H1 (cell line): Measurements from ENCODE around the gene SLC39A9. TPM values are rescaled to one million over a fixed set of nuclear protein-coding genes. Genes with fewer than 3 reads are reported as not detected.

Experiments used
- CTCF ChIA-PET: fragments of 300-600 bp; sonication (Branson Sonifier 250); formaldehyde crosslinking; loops from one replicate; lab custom pipeline; 2021; ENCODE audit not compliant: partially characterized antibody; lab: Charles Lee
- POLR2A ChIA-PET: fragments of 300-600 bp; sonication (Branson Sonifier 250); formaldehyde crosslinking; loops from one replicate; lab custom pipeline; 2021; ENCODE audit warnings: inconsistent platforms; ENCODE audit not compliant: partially characterized antibody; lab: Charles Lee
- DNase-seq, 2 experiments: peaks; one replicate each; pipeline versions ENCODE4 v3.0.0 to v3.0.0-alpha.2; 2010 to 2022; ENCODE audit warnings: low spot score in 2 of 2, low read depth in 1 of 2, mixed read lengths in 1 of 2
- FAIRE-seq: peaks from 2 replicates; lab custom pipeline; 2011; peaks lifted over from hg19 to GRCh38; lab: Jason Lieb, UNC
- H2AFZ ChIP-seq: 2 replicates; pipeline ENCODE4 v1.8.1; 2012; ENCODE audit warnings: low read length, inconsistent platforms
- H2AK5ac ChIP-seq: 2 replicates; pipeline ENCODE4 v1.6.1; 2013; ENCODE audit warnings: low read depth, low read length
- H2BK120ac ChIP-seq: replicated peaks from 2 replicates; pipeline ENCODE3; 2013; ENCODE audit warnings: low read depth, low read length, inconsistent platforms
- H2BK12ac ChIP-seq: 2 replicates; pipeline ENCODE4 v1.6.1; 2013; ENCODE audit warnings: low read depth, low read length
- H2BK15ac ChIP-seq: 2 replicates; pipeline ENCODE4 v1.6.1; 2013; ENCODE audit warnings: low read length
- H2BK20ac ChIP-seq: 2 replicates; pipeline ENCODE4 v1.6.1; 2013; ENCODE audit warnings: low read length
- H2BK5ac ChIP-seq: 2 replicates; pipeline ENCODE4 v1.6.1; 2013; ENCODE audit warnings: low read depth, low read length
- H3K14ac ChIP-seq: 2 replicates; pipeline ENCODE4 v1.6.1; 2013; ENCODE audit warnings: inconsistent platforms; ENCODE audit not compliant: insufficient read length
- H3K18ac ChIP-seq: 2 replicates; pipeline ENCODE4 v1.6.1; 2013; ENCODE audit warnings: low read length; ENCODE audit errors: extremely low read depth
- H3K23ac ChIP-seq: 2 replicates; pipeline ENCODE4 v1.6.1; 2013; ENCODE audit warnings: inconsistent platforms; ENCODE audit not compliant: insufficient read length
- H3K23me2 ChIP-seq: 2 replicates; pipeline ENCODE4 v1.6.1; 2013; ENCODE audit warnings: low read depth, low read length
- H3K27ac ChIP-seq: 2 replicates; pipeline ENCODE4 v1.6.1; 2011; ENCODE audit warnings: low read depth, low read length, inconsistent platforms
- H3K27me3 ChIP-seq, 4 experiments: replicated peaks in 1 of 4; 1 replicate in 1 of 4; 2 replicates in 3 of 4; pipeline versions ENCODE4 v1.6.1 to v1.8.1; 2011 to 2013; ENCODE audit warnings: low read length in 3 of 4, mild to moderate bottlenecking in 3 of 4, inconsistent platforms in 2 of 4, mixed read lengths in 2 of 4, moderate library complexity in 1 of 4; ENCODE audit not compliant: control insufficient read depth in 3 of 4, insufficient read depth in 3 of 4; ENCODE audit errors: extremely low read depth in 1 of 4
- H3K36me3 ChIP-seq, 4 experiments: 2 replicates each; pipeline versions ENCODE4 v1.6.1 to v1.8.1; 2011 to 2013; ENCODE audit warnings: mild to moderate bottlenecking in 4 of 4, low read length in 3 of 4, moderate library complexity in 2 of 4, control low read depth in 1 of 4, inconsistent platforms in 1 of 4; ENCODE audit not compliant: insufficient read depth in 4 of 4, control insufficient read depth in 2 of 4
- H3K4ac ChIP-seq: replicated peaks from 2 replicates; pipeline ENCODE3; 2013; ENCODE audit warnings: low read length, low read depth, mixed read lengths, inconsistent platforms; ENCODE audit not compliant: insufficient read length
- H3K4me1 ChIP-seq, 4 experiments: replicated peaks in 1 of 4; 1 replicate in 1 of 4; 2 replicates in 3 of 4; pipeline versions ENCODE4 v1.6.1 to v1.8.1; 2011 to 2013; ENCODE audit warnings: low read length in 3 of 4, inconsistent platforms in 2 of 4, mixed read lengths in 1 of 4; ENCODE audit not compliant: insufficient read depth in 4 of 4, control insufficient read depth in 3 of 4
- H3K4me2 ChIP-seq, 2 experiments: 2 replicates each; pipeline versions ENCODE4 v1.6.1 to v1.8.1; 2011 to 2013; ENCODE audit warnings: low read depth in 2 of 2, low read length in 2 of 2, control low read depth in 1 of 2, inconsistent platforms in 1 of 2, mild to moderate bottlenecking in 1 of 2; ENCODE audit not compliant: insufficient read depth in 1 of 2
- H3K4me3 ChIP-seq, 4 experiments: fragments of 200-600, 300-600 bp in 1 of 4; sonication (generic), shearing (Covaris generic), sonication (Bioruptor Twin) in 1 of 4; 2 replicates each; pipeline versions ENCODE4 v1.5.1 to v1.8.1; 2011 to 2016; ENCODE audit warnings: low read length in 4 of 4, low read depth in 3 of 4, control low read depth in 2 of 4, inconsistent platforms in 2 of 4, mild to moderate bottlenecking in 2 of 4, mixed read lengths in 1 of 4, moderate library complexity in 1 of 4; ENCODE audit not compliant: insufficient read depth in 2 of 4; ENCODE audit errors: extremely low read depth in 1 of 4
- H3K56ac ChIP-seq: replicated peaks from 2 replicates; pipeline ENCODE3; 2013; ENCODE audit warnings: low read depth, mild to moderate bottlenecking, mixed read lengths, low read length, inconsistent platforms; ENCODE audit not compliant: insufficient read length
- H3K79me1 ChIP-seq: 2 replicates; pipeline ENCODE4 v1.6.1; 2013; ENCODE audit warnings: low read depth, low read length, control low read depth
- H3K79me2 ChIP-seq, 2 experiments: 2 replicates each; pipeline versions ENCODE4 v1.6.1 to v1.8.1; 2012 to 2013; ENCODE audit warnings: low read length in 2 of 2, mild to moderate bottlenecking in 2 of 2, inconsistent platforms in 1 of 2; ENCODE audit not compliant: insufficient read depth in 2 of 2, control insufficient read depth in 1 of 2
- H3K9ac ChIP-seq, 4 experiments: replicated peaks in 1 of 4; 1 replicate in 1 of 4; 2 replicates in 3 of 4; pipeline versions ENCODE4 v1.6.1 to v1.8.1; 2011 to 2013; ENCODE audit warnings: low read depth in 3 of 4, low read length in 3 of 4, control low read depth in 2 of 4, mild to moderate bottlenecking in 2 of 4, moderate library complexity in 2 of 4, inconsistent platforms in 1 of 4; ENCODE audit errors: extremely low read depth in 1 of 4
- H3K9me3 ChIP-seq, 2 experiments: 2 replicates each; pipeline versions ENCODE4 v1.6.1 to v1.8.1; 2012 to 2013; ENCODE audit warnings: mild to moderate bottlenecking in 2 of 2, moderate library complexity in 2 of 2, control low read depth in 1 of 2, inconsistent platforms in 1 of 2, low read depth in 1 of 2, low read length in 1 of 2, mixed read lengths in 1 of 2; ENCODE audit not compliant: insufficient read depth in 2 of 2
- H4K20me1 ChIP-seq, 2 experiments: replicated peaks in 1 of 2; 2 replicates each; pipeline versions ENCODE3 to v1.8.1; 2011 to 2013; ENCODE audit warnings: inconsistent platforms in 2 of 2, low read length in 2 of 2, mild to moderate bottlenecking in 1 of 2; ENCODE audit not compliant: insufficient read depth in 2 of 2, control insufficient read depth in 1 of 2
- H4K5ac ChIP-seq: 2 replicates; pipeline ENCODE4 v1.6.1; 2013; ENCODE audit warnings: low read length, low read depth, mixed read lengths, inconsistent platforms; ENCODE audit not compliant: insufficient read length
- H4K8ac ChIP-seq: 2 replicates; pipeline ENCODE4 v1.8.0; 2013; ENCODE audit warnings: mild to moderate bottlenecking, moderate library complexity, low read length, inconsistent platforms; ENCODE audit not compliant: insufficient read depth; ENCODE audit errors: extremely low read depth
- H4K91ac ChIP-seq: replicated peaks from 2 replicates; pipeline ENCODE3; 2013; ENCODE audit warnings: low read length, mixed read lengths, inconsistent platforms; ENCODE audit not compliant: insufficient read length
- CBX8 ChIP-seq: fragments of 300-800, 300-1000 bp; sonication (generic); IDR thresholded peaks from 2 replicates; pipeline ENCODE4 v1.7.1; 2016; ENCODE audit warnings: low read depth, low read length, borderline replicate concordance
- CEBPB ChIP-seq: IDR thresholded peaks from 2 replicates; pipeline ENCODE4 v1.6.1; 2012; ENCODE audit warnings: low read depth, low read length
- GTF2F1 ChIP-seq: IDR thresholded peaks from 2 replicates; pipeline ENCODE4 v1.6.1; 2012; ENCODE audit warnings: low read depth, low read length, improper control_type of control experiment, borderline replicate concordance
- PHF8 ChIP-seq: fragments of 200-600 bp; sonication (generic); conservative IDR thresholded peaks from 2 replicates; pipeline ENCODE4 v1.7.1; 2012; ENCODE audit warnings: low read depth, mild to moderate bottlenecking, inconsistent platforms, low read length, moderate library complexity
- RAD21 ChIP-seq, 2 experiments: IDR thresholded peaks in 1 of 2; conservative IDR thresholded peaks in 1 of 2; 2 replicates each; pipeline ENCODE4 v1.6.1; 2011; ENCODE audit warnings: low read depth in 2 of 2, low read length in 2 of 2, improper control_type of control experiment in 1 of 2, inconsistent platforms in 1 of 2, mild to moderate bottlenecking in 1 of 2, moderate library complexity in 1 of 2
- SAP30 ChIP-seq: fragments of 300-600 bp; sonication (generic); IDR thresholded peaks from 2 replicates; pipeline ENCODE4 v1.7.1; 2012; ENCODE audit warnings: low read length, moderate library complexity, mild to moderate bottlenecking, inconsistent platforms; ENCODE audit not compliant: insufficient read depth, insufficient replicate concordance
- TAF7 ChIP-seq: optimal IDR thresholded peaks from 2 replicates; pipeline ENCODE3; 2011; ENCODE audit warnings: low read depth, mild to moderate bottlenecking, inconsistent platforms, low read length, moderate library complexity, borderline replicate concordance
- TBP ChIP-seq: IDR thresholded peaks from 2 replicates; pipeline ENCODE4 v1.6.1; 2011; ENCODE audit warnings: low read depth, low read length, improper control_type of control experiment
- TEAD4 ChIP-seq: IDR thresholded peaks from 2 replicates; pipeline ENCODE4 v1.6.1; 2012; ENCODE audit warnings: low read depth, low read length, inconsistent platforms, mixed read lengths
- WGBS, 2 experiments: shearing (Covaris generic) in 1 of 2; methylation state at CpG; one replicate each; pipeline versions ENCODE4 v1.1.6 to v1.1.7; 2013 to 2015; ENCODE audit warnings: low lambda C conversion rate in 2 of 2, mixed read lengths in 2 of 2, inconsistent platforms in 1 of 2, low coverage in 1 of 2, missing lambda C conversion rate in 1 of 2; ENCODE audit not compliant: insufficient replicate concordance in 2 of 2, insufficient coverage in 1 of 2, insufficient read length in 1 of 2; ENCODE audit errors: extremely low coverage in 1 of 2, missing lambda C conversion rate in 1 of 2; 5-methylcytosine and 5-hydroxymethylcytosine counted together
- polyA plus RNA-seq, 7 experiments: library from polyadenylated mRNA; depleted of rRNA in 3 of 7; stranded (reverse) in 5 of 7; unstranded in 2 of 7; fragments of >200 nt in 5 of 7; fragments of 200-250 nt in 2 of 7; gene quantifications; 1 replicate in 5 of 7; 2 replicates in 1 of 7; 4 replicates in 1 of 7; pipeline versions ENCODE4 v1.2.1 to v1.2.3, GENCODE V29; 2011 to 2013; ENCODE audit warnings: missing spikeins in 2 of 7, mixed read lengths in 2 of 7
- total RNA-seq: library from RNA; stranded (reverse); fragmentation: NEBNext Ultra II Directional; extraction: Animal tissue kit (Norgen Biotek cat#: 25700); gene quantifications from 2 replicates; pipeline ENCODE4 v1.2.1, GENCODE V29; 2021

SLC39A9 gene
- total and polyA plus RNA-seq, 2 of the 8 experiments (the other 6 are each of a cell fraction or from before 2014, with no cell fraction given): 31.0 to 44.2 TPM

GRCh38 chr14:69423279-69423678 lies 24.8 kb downstream of the SLC39A9 start:
- no peak for FAIRE-seq

More at GRCh38 chr14:69423279-69423678, 24.8 kb downstream of the SLC39A9 start:
- H3K56ac ChIP-seq: no peak overlapping the region
- H3K9ac ChIP-seq: no peak overlapping the region
- CTCF ChIA-PET: interaction anchor here (1.2 kb wide), 1 partner anchor 17 kb away, joined by 6 read pairs; no protein-coding TSS in a partner anchor
- no peak overlapping the region for H4K8ac ChIP-seq
- no peaks in the 10 kb centered on the region for H3K23me2 ChIP-seq
- peaks cover 9 to 10% of the 10 kb centered on the region in 2 experiments; a peak in 2 of 4 replicates for H3K9me3 ChIP-seq
- no peaks in the 10 kb centered on the region for H3K27me3 ChIP-seq
- no peak overlapping the region for H3K18ac ChIP-seq
- TF ChIP-seq SAP30 (no peak), TAF7 (no peak), PHF8 (no peak), TBP (no peak), TEAD4 (no peak), CEBPB (no peak), RAD21 (IDR thresholded peaks at IDR 0.05 in 1 of 2, conservative IDR thresholded peaks at IDR 0.05 in 1 of 2; ENCODE audit: low read depth in 2 of 2, low read length in 2 of 2) (no peak), CBX8 (no peak), GTF2F1 (no peak)
- TF ChIP-seq, all 59 proteins: peak for 0
- 95% methylated on average over 4 of the region's 4 CpGs; no CpG with 5 or more reads in 1 of the 2 experiments for WGBS, 2 experiments
- Histone ChIP-seq H3K36me3 (peaks cover 0 to 9% (median 4%) of the 10 kb centered on the region in 4 experiments; a peak in 4 of 8 replicates), H4K91ac (no peak overlapping the region), H2BK12ac (no peak overlapping the region), H2BK120ac (no peak overlapping the region), H2BK20ac (no peak overlapping the region), H3K27ac (no peak overlapping the region), H3K23ac (no peak overlapping the region), H3K79me2 (peaks cover 0 to 2% of the 10 kb centered on the region in 2 experiments; a peak in 1 of 4 replicates), H4K5ac (no peak overlapping the region), H2BK5ac (no peak overlapping the region), H2AFZ (no peak overlapping the region), H3K4me1 (no peaks in the 10 kb centered on the region), H3K4me3 (no peak overlapping the region), H2AK5ac (no peak overlapping the region), H2BK15ac (no peak overlapping the region), H3K4ac (no peak overlapping the region), H3K4me2 (no peak overlapping the region), H4K20me1 (no peaks in the 10 kb centered on the region), H3K79me1 (no peaks in the 10 kb centered on the region), H3K14ac (no peak overlapping the region)
- POLR2A ChIA-PET: no interaction called here
- DNase-seq: no peak
